HPDE6-E6E7 (cell line): ENCODE results near the gene HAT1.
"Not testable (repeated sequence)": the region's sequence is repeated elsewhere in the genome, so short reads cannot be mapped to it uniquely, and the experiment has no call there.

Experiments
- DNase-seq: peaks from one replicate; pipeline ENCODE4 v3.0.0; 2011; ENCODE audit warnings: missing footprints; ENCODE audit errors: extremely low spot score

The HAT1 gene

GRCh38 chr2:171972329-171972982 is 50.2 kb downstream of the HAT1 start:
- DNase-seq, result no peak

- DNase-seq, result no peak
These were observed 56.8 kb downstream of the HAT1 start for GRCh38 chr2:171979103-171979502.

- DNase-seq, result not testable (repeated sequence)
These were observed 61.7 kb downstream of the HAT1 start for GRCh38 chr2:171983924-171984323.

GRCh38 chr2:171985076-171985475 is 62.8 kb downstream of the HAT1 start:
- DNase-seq, result no peak

- DNase-seq, result no peak
These were observed 64.5 kb downstream of the HAT1 start for GRCh38 chr2:171986778-171987177.

- DNase-seq, result no peak
These were observed 68.8 kb downstream of the HAT1 start for GRCh38 chr2:171991027-171991426.

- DNase-seq, result no peak
These were observed 73.3 kb downstream of the HAT1 start for GRCh38 chr2:171995586-171995985.

- DNase-seq, result no peak
These were observed 73.8 kb downstream of the HAT1 start for GRCh38 chr2:171996021-171996420.

- DNase-seq, result not testable (repeated sequence)
These were observed 74.8 kb downstream of the HAT1 start for GRCh38 chr2:171997031-171997430.

- peak; percentile 4 for DNase-seq
These were observed 76.9 kb downstream of the HAT1 start for GRCh38 chr2:171999161-171999560.

GRCh38 chr2:171999604-172000469 is 77.6 kb downstream of the HAT1 start, which contains the start of gene METAP1D:
TSS of gene METAP1D (plus strand) at chr2:171999953. CDS start at chr2:171999970, 17 bp downstream.
- DNase-seq, result peak; percentile 91

- DNase-seq, result no peak
These were observed 78.6 kb downstream of the HAT1 start for GRCh38 chr2:172000696-172001361.

GRCh38 chr2:172007372-172007771 is 85.1 kb downstream of the HAT1 start:
- no peak for DNase-seq

- no peak for DNase-seq
These were observed 87.6 kb downstream of the HAT1 start for GRCh38 chr2:172009823-172010222.

GRCh38 chr2:172011812-172012575 is 89.7 kb downstream of the HAT1 start:
- DNase-seq, result no peak

GRCh38 chr2:172012677-172013391 is 90.6 kb downstream of the HAT1 start:
- no peak for DNase-seq

GRCh38 chr2:172013396-172013795 is 91.1 kb downstream of the HAT1 start:
- DNase-seq, result no peak

- DNase-seq, result no peak
These were observed 99.0 kb downstream of the HAT1 start for GRCh38 chr2:172021074-172021931.

- DNase-seq, result no peak
These were observed 99.7 kb downstream of the HAT1 start for GRCh38 chr2:172021955-172022354.

- no peak for DNase-seq
These were observed 109.3 kb downstream of the HAT1 start for GRCh38 chr2:172031536-172031935.
